Right ventricle myocardium superior (tissue), 1 donor: ENCODE results near the gene LTBP1. TPM values are rescaled to one million over a fixed set of nuclear protein-coding genes. Genes with fewer than 3 reads are reported as not detected.
"Not testable (repeated sequence)": the region's sequence is repeated elsewhere in the genome, so short reads cannot be mapped to it uniquely, and the experiment has no call there.

Source experiments
- ATAC-seq: fragments of 200-7000 bp; cut with Tn5 transposase; one replicate; pipeline ENCODE4 v1.9.1; 2020; ENCODE audit warnings: mild to moderate bottlenecking; ENCODE audit not compliant: poor library complexity
- DNase-seq: peaks from one replicate; pipeline ENCODE4 v3.0.0-alpha.2; 2020
- intact Hi-C: fragments of 100-400 bp; cut with DNase I; formaldehyde crosslinking; loops from one replicate; pipeline ENCODE4 v1.11.2; 2022
- total RNA-seq: library from RNA; stranded (reverse); fragmentation: NEBNext Ultra II Directional; extraction: Animal tissue kit (Norgen Biotek cat#: 25700); gene quantifications from one replicate; pipeline ENCODE4 v1.2.1, GENCODE V29; 2021
- donor health status: DM: no; HTN: yes; CAD: no; lungs with severe emphysema.

Gene LTBP1
- total RNA-seq, 1 donor from 2014 or later, result 79.9 TPM

- DNase-seq (no peak), ATAC-seq (no peak)
- intact Hi-C loops, result loop anchor here (5.0 kb wide), 2 partner anchors 83 to 167 kb away; no protein-coding TSS in a partner anchor
These were observed 2.5 kb downstream of the LTBP1 start for GRCh38 chr2:32949260-32949659.

GRCh38 chr2:32951672-32952071, 4.9 kb downstream of the LTBP1 start:
- no peak for ATAC-seq
- no peak for DNase-seq
- intact Hi-C loops, result loop anchor here (10.0 kb wide), 1 partner anchor 63 kb away; no protein-coding TSS in a partner anchor

GRCh38 chr2:32952761-32953476, 6.2 kb downstream of the LTBP1 start:
- ATAC-seq (peak; percentile 79), DNase-seq (no peak)
- intact Hi-C loops, result loop anchor here (10.0 kb wide), 1 partner anchor 62 kb away; no protein-coding TSS in a partner anchor

- ATAC-seq (no peak), DNase-seq (no peak)
- intact Hi-C loops, result loop anchor here (10.0 kb wide), 1 partner anchor 61 kb away; no protein-coding TSS in a partner anchor
These were observed 7.5 kb downstream of the LTBP1 start for GRCh38 chr2:32954206-32954605.

GRCh38 chr2:32958821-32959220, 12.1 kb downstream of the LTBP1 start:
- no peak for ATAC-seq
- no peak for DNase-seq
- intact Hi-C loops, result loop anchor here (10.0 kb wide), 1 partner anchor 56 kb away; no protein-coding TSS in a partner anchor

GRCh38 chr2:32960238-32960637, 13.5 kb downstream of the LTBP1 start:
- no peak for ATAC-seq
- DNase-seq, result no peak
- intact Hi-C loops, result no loop called here

- intact Hi-C loops, result no loop called here
- ATAC-seq, result peak; percentile 86
- no peak for DNase-seq
These were observed 14.1 kb downstream of the LTBP1 start for GRCh38 chr2:32960647-32961403.

GRCh38 chr2:32962690-32963089, 15.9 kb downstream of the LTBP1 start:
- ATAC-seq (peak; percentile 35), DNase-seq (peak; percentile 47)
- intact Hi-C loops, result no loop called here

- ATAC-seq (peak; percentile 30), DNase-seq (no peak)
- intact Hi-C loops, result no loop called here
These were observed 17.2 kb downstream of the LTBP1 start for GRCh38 chr2:32963941-32964340.

- intact Hi-C loops, result no loop called here
- ATAC-seq, result no peak
- DNase-seq, result no peak
These were observed 18.9 kb downstream of the LTBP1 start for GRCh38 chr2:32965523-32966171.

GRCh38 chr2:32969444-32970162, 22.9 kb downstream of the LTBP1 start:
- ATAC-seq (no peak), DNase-seq (no peak)
- intact Hi-C loops, result no loop called here

- DNase-seq, ATAC-seq, intact Hi-C loops: not testable (repeated sequence)
These were observed 27.0 kb downstream of the LTBP1 start for GRCh38 chr2:32973772-32974171.

- ATAC-seq, result peak; percentile 60
- intact Hi-C loops, result no loop called here
- no peak for DNase-seq
These were observed 29.8 kb downstream of the LTBP1 start for GRCh38 chr2:32976409-32977063.

- ATAC-seq (peak; percentile 97), DNase-seq (peak; percentile 88)
- intact Hi-C loops, result no loop called here
These were observed 30.5 kb downstream of the LTBP1 start for GRCh38 chr2:32977228-32977758.

GRCh38 chr2:32981612-32982011, 34.9 kb downstream of the LTBP1 start:
- no peak for ATAC-seq
- no peak for DNase-seq
- intact Hi-C loops, result no loop called here

GRCh38 chr2:32983193-32983924, 36.6 kb downstream of the LTBP1 start:
- DNase-seq, ATAC-seq, intact Hi-C loops: not testable (repeated sequence)

GRCh38 chr2:32986480-32986879, 39.7 kb downstream of the LTBP1 start:
- DNase-seq (no peak), ATAC-seq (no peak)
- intact Hi-C loops, result no loop called here
